ENCODE data around the gene GRIK3.

DNA sequence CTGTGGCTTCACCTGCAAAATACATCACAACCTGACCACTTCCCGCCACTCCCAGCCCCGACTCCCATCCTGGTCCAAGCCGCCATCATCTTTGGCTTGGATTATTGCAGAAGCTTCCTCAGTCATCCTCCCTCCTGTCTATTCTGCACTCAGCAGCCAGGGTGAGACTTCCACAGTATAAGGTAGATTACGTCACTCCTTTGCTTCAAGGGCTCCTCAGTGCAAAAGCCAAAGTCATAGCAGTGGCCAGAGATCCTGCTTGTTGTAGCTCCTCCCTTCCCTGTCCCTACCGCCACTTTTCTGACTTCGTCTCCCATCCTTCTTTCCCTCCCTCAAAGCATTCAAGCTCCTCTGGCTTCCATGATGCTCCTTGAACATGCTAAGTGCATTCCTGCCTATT lies 152.8 kb downstream of the GRIK3 start:
- TF ChIP-seq, protein P1, sequence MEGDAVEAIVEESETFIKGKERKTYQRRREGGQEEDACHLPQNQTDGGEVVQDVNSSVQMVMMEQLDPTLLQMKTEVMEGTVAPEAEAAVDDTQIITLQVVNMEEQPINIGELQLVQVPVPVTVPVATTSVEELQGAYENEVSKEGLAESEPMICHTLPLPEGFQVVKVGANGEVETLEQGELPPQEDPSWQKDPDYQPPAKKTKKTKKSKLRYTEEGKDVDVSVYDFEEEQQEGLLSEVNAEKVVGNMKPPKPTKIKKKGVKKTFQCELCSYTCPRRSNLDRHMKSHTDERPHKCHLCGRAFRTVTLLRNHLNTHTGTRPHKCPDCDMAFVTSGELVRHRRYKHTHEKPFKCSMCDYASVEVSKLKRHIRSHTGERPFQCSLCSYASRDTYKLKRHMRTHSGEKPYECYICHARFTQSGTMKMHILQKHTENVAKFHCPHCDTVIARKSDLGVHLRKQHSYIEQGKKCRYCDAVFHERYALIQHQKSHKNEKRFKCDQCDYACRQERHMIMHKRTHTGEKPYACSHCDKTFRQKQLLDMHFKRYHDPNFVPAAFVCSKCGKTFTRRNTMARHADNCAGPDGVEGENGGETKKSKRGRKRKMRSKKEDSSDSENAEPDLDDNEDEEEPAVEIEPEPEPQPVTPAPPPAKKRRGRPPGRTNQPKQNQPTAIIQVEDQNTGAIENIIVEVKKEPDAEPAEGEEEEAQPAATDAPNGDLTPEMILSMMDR (IDR thresholded peaks at IDR 0.05; ENCODE audit: low read depth, low read length) = no peak
- TF ChIP-seq EZH2phosphoT487 (IDR thresholded peaks at IDR 0.05; ENCODE audit: low read depth) = no peak
